22Rv1 (cell line): Measurements from ENCODE around the gene MRO.

Source experiments
- H3K27ac ChIP-seq: fragments of 450-650 bp; 2 replicates; pipeline ENCODE4 v1.5.1; 2017
- ZFX ChIP-seq: fragments of 450-650 bp; IDR thresholded peaks from 2 replicates; pipeline ENCODE4 v1.6.1; 2017; ENCODE audit warnings: antibody characterized with exemption, borderline replicate concordance
- TF ChIP-seq, protein P1 (sequence below): fragments of 450-650 bp; IDR thresholded peaks from 2 replicates; pipeline ENCODE4 v1.5.1; 2017; ENCODE audit warnings: mild to moderate bottlenecking

The MRO gene

DNA sequence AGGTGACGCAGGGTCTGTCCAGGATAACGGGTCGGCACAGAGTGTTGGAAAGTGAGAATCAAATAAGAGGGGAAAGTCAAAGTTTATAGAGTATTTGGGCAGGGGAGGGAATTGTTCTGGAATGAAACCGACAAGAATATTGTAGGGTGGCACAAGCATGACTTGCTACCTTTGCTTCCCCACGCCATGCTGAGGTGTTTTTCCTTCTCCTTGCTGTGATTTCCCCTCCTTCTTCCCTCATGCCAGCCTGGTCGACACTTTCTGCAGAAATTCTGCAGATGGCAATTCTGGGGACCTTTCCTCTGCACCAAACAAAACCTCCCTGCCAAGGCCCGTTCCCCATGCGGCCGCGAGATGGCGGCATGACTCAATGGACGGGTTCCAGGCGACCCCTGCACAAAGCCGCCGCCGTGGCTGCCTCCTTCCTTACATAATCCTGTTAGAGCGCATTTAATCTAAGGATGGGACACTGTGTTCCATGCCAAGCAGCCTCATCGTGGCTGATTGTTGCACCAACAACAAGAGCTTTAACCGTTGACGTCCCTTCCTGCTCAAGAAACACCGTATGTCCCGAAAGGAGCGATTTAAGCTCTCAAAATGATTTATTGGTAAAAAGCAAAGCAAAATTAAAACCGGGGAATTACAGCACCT is at the start of gene MRO:
Gene MRO (minus strand): TSS at position 289 of the 651 bp plus-strand sequence. CDS start 10,616 bp downstream, outside the sequence.
- H3K27ac ChIP-seq = no peak within 1 kb of the TSS
- TF ChIP-seq, protein P1, sequence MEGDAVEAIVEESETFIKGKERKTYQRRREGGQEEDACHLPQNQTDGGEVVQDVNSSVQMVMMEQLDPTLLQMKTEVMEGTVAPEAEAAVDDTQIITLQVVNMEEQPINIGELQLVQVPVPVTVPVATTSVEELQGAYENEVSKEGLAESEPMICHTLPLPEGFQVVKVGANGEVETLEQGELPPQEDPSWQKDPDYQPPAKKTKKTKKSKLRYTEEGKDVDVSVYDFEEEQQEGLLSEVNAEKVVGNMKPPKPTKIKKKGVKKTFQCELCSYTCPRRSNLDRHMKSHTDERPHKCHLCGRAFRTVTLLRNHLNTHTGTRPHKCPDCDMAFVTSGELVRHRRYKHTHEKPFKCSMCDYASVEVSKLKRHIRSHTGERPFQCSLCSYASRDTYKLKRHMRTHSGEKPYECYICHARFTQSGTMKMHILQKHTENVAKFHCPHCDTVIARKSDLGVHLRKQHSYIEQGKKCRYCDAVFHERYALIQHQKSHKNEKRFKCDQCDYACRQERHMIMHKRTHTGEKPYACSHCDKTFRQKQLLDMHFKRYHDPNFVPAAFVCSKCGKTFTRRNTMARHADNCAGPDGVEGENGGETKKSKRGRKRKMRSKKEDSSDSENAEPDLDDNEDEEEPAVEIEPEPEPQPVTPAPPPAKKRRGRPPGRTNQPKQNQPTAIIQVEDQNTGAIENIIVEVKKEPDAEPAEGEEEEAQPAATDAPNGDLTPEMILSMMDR = peak; percentile 90
- no peak for TF ChIP-seq ZFX

- TF ChIP-seq, protein P1 = no peak
- no peak for TF ChIP-seq ZFX
- H3K27ac ChIP-seq = no peak overlapping the region
Observed at GRCh38 chr18:50869150-50869549, 49.3 kb upstream of the MRO start.

DNA sequence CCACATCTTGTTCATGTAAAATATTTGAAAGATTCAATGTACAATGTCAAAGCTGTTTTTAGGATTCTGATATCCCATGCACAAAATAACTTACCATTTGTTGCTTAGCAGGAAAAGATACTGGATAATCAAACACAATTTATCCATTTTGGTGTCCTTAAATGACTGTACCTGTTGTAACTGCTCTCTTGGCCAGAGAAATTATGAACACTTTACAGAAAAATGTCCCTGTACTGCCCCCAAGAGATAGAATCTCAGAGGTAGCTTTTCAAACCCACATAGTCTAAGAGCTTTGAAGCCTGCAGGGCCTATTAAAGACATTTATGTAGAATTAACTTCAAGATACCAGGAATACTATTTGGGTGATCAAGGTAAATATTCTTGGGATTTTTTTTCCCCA is 46.9 kb upstream of the MRO start:
- TF ChIP-seq ZFX = no peak
- no peak overlapping the region for H3K27ac ChIP-seq

DNA sequence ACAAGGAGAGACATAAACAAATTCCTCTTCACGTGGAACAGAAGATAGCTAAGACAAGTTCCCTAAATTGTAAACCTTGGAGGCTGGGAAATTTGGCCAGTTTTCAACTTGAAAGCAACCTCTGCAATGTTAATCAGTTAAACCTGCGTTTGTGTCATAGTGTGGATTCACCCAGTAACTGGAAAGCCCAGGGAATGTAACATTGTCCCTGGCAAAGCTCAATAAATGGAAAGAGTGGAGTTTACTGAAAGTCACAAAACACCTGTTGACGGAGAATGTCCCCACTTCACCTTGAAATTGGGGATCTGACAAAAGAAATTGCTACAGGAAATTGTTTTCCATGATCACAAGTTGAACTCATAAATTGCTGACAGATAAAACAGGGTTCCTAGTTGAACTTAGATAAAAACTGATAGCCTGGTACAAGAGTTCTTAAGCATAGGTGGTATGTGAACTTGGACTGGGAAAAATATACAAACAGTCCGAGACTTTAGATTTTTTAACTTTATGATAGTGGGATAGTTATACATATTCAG is 44.1 kb upstream of the MRO start:
- H3K27ac ChIP-seq = no peak overlapping the region
- TF ChIP-seq, protein P1 = no peak
- TF ChIP-seq ZFX = no peak

- TF ChIP-seq, protein P1 = no peak
- TF ChIP-seq ZFX = no peak
- H3K27ac ChIP-seq = no peak overlapping the region
Observed at GRCh38 chr18:50862401-50862800, 42.6 kb upstream of the MRO start.

GRCh38 chr18:50861617-50862016 is 41.8 kb upstream of the MRO start:
- no peak for TF ChIP-seq ZFX
- TF ChIP-seq, protein P1 = no peak
- no peak overlapping the region for H3K27ac ChIP-seq

DNA sequence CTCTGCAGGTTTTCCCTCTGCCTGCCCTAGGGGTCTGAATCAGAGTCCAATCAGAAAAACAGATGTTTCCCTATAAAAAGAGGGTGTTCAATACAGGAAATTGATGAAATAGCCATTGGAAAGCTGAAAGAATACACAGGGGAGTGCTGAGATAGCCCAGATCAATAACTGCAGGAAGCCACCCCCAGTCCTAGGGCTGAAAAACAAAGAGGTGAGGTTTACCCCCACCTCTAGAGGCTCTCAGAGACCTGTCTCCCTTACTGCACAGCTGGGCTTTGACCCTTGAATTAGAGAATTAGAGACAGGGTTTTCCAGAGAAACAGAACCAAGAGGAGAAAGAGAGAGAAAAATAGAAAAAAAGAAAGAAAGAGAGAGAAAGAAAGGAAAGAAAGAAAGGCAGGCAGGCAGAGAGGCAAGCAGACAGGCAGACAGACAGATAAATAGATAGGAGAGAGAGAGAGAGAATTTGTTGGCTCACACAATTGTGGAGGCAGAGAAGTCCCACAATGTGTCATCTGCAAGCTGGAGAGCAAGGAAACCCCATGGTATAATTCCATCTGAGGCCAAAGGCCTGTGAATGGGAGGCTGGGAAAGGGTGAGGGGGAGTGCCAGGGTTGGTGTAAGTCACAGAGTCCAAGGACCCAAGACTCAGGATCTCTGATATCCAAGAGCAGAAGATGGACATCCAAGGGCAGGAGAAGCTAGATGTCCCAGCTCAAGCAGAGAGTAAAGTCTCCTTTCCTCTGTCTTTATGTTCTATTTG is 40.2 kb upstream of the MRO start:
- TF ChIP-seq, protein P1 = no peak
- TF ChIP-seq ZFX = no peak
- H3K27ac ChIP-seq = no peak overlapping the region
